ENCODE measurements around the gene EMX1.

EMX1 gene

DNA sequence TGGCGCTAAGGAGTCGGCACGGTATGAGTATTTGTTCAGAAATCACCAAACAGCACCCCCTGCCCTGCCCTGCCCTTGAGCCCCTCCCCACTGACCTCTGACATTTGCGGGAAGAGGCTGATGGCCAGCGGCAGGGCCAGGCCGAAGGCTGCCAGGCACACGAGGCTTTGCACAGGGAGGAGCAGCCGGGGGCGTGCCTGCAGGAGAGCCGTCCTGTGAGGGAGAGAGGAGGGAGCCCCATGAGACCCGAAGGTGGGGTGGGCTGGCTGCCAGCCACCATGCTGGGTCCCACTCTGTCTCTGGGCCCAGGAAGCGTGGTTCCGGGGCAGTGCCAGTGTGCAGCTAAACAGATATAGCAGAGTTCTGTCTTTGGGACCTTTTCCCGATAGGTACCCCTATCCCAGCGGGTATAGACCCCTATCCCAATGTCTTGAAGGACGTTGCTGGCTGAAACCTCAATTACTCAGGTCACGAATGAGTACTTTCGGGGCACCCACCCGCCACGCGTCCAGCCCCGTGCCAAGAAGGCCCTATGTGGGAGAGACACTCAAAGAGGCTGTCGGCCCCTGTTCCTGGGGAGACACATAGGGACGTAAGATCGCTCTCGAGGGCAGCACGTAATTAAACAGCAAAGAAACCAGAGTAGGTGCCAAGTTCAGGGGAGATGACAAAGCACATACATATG lies 43.9 kb downstream of the EMX1 start:
- no peak for DNase-seq

DNA sequence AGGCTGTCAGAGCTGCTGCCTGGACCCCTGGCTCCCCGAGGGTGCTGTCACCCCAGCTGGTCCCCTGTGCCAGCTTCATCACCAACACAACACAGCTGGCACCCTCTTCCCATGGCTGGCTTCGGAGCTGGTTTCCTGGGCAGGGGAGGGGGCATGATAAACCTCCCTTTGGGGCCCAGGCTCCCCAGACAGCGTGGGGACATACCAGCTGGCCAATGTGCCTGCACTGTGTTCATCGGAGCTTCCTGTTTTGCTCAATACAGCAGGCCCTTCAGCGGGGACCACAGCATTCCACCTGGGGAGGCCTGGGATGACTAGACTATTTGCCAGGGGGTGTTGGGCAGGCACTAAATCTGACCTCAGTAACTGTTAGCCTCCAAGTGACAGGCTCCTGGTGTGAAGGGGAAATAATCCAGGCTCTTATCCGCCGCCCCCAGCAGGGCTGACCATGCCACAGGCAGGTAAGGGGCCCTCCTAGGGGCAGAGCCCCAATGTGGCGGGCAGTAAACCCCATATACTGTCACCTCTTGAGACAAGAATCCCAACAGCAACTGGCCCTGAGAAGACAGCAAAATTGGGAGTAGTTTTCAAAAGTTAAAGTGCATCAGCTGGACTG lies 44.6 kb downstream of the EMX1 start:
- DNase-seq: no peak

DNA sequence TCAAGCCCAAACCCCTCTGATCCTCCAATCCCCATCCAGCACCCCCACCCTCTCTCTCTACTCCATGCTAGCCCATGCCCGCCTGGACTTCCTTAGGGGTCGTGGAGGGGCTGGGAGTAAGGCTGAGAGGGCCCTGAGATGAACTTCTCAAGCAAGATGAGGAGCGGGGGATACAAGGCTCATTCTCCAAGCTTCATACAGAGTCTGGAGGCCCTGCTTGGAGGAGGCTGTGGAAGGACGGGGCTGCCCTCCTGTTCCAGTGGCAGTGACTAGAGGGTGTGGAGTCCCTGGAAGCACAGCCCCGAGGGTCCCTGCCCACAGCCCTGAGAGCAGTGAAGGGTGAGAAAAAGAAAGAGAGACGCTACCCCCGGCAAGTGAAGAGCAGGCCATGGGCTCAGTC lies 45.6 kb downstream of the EMX1 start:
- no peak for DNase-seq

DNA sequence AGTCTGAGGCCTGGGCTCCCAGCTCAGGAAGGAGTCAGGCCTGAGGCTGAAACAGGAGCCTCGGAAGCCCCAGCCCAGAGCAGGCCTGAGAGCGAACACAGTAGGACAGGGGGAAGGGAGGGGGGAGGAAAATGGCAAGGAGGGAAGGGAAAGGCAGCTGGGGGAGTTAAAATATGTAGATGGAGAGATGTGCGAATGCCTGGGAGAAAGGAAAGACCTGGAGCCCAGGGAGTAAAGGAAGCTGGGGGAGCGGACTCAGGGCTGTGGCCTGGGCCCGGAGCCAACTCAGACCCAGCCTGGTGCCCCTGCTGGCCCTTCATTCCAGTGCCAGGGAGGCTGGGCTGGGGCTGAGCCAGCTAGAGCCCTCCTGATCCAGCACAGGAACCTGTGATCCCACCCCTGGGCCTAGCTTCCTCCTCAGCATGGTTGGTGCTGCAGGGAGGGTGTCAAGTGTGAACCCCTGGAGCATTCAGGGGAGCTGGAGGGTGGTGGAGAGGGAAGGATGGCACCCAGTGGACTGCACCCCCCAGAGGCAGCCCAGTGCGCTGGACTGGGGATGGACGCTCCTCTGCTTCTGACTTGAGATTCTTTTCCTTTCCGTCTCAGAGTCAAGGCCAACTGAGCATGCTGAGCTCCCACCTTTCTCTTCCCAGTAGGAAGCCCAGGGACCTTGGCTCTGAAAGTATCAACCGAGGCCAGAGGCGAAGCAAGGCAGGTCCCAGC lies 46.3 kb downstream of the EMX1 start:
- DNase-seq: no peak

DNA sequence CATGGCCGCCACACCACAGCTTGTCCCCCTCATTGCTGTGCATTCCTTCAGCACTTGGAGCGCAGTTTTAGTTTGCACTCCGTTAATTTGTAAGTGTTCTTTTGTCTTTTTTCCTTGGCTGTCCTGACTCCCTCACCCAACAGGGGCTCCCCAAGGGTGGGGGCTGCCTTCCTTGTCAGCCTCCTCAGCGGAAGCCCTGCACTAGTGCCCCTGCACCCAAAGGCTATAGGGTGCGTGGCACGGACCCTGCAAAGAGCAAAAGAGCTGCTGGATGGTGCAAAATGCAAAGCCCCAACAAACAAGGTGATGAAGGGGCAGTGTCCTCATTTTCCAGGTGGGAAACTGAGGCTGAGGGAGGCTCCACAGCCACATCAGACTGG lies 46.8 kb downstream of the EMX1 start:
- DNase-seq: no peak

DNA sequence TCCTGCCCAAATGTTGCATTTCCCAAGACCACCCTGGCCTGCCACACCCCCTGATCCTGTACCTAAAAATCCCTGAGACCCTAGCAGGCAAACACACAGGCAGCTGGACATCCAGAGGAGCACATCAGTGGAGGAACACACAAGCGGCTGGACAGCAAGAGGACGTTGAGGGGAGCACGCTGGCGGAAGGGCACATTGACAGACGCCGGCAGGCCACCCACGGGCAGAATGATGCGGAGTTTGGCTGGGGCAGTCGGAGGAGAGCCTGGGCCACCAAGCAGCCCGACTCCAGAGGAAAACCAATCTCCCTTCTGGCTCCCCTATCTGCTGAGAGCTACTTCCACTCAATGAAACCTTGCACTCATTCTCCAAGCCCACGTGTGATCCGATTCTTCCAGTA lies 47.7 kb downstream of the EMX1 start:
- no peak for DNase-seq

DNA sequence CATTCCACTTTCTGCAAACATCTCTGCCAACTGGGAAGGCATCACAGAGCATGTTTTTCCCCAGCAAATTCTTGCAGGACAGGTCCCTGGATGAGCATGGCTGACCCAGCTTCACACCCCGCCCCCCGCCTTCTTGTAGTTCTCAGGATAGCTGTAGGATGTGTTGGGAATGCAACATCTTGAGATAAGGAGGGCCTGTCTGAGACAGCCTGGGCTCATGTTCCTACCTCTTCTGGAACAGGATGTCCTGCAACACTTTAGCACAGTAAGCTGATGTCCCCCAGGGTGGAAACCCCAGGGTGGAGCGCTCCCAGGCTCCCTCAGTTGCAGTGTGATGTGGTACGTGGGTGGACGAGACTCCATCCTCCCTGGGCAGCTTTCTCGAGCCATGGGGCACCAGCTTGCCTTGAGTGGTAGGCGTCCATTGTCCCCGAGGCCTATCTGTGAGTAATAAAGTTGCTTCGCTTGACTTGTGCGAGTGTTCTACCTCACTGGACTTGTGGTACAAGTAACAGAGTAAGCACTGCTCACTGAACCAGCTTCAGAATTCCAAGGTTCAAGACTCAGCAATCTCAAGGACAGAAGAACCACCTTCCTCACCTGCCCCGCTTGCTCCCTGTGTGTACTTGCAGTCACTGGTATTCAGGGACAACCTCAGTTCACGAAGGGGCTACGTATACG lies 48.6 kb downstream of the EMX1 start:
- DNase-seq: no peak

DNA sequence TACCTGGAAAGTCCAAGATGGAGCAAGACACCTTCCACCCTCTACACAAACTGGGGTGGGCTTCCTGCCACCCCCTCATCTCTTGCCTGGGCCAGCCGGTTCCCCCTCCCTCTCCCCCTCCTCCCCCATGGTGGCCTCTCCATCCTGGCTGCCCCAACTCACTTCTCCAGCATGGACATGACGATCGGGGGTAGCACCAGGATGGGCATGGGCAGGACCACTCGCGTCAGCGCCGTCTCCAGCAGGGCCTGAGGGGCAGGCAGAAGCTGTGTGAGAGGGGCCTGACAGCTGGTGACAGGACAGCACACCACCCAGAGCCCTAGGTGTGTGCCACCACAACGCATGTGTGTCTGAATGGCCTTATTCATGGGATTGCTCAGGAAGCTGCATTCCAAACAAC lies 51.0 kb downstream of the EMX1 start:
- DNase-seq: no peak

DNA sequence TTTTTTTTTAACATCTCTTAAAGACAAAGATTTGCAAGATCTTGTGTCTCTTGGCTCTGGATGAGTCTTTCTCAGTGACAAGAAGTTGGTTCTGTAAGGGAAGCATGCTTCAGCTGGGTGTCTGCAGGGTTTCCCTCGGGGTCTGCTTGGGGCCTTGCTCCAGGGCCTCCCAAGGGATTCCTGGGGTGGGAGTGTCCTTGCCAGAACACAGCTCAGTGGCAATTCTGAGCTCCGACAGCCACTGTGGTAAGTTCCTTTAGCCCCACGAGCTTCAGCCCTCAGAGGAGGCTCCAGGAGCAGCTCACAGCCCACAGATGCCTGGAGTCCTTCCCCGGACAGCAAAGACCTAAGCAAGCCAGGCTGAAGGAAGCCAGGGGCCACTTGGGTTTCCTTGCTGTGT lies 52.4 kb downstream of the EMX1 start:
- DNase-seq: no peak

DNA sequence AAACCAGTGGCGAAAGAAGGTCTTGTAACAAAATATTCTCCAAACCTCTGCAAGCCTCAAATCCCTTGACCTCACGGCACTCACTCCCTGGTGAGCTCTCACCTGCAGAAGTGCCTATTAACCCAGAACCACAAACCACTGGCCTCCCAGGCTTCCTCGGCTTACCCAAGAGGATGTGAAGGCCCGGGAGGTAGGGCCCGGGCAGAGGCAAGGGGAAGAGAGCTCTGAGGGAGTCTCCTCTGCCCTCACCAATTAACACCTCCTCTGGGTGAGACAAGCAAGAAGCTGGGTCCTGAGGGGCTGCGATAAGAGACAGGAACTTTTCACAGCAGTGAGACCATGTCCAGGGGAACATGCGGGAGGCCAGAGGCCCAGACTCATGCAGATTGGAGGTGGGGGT lies 53.7 kb downstream of the EMX1 start:
- DNase-seq: no peak

DNA sequence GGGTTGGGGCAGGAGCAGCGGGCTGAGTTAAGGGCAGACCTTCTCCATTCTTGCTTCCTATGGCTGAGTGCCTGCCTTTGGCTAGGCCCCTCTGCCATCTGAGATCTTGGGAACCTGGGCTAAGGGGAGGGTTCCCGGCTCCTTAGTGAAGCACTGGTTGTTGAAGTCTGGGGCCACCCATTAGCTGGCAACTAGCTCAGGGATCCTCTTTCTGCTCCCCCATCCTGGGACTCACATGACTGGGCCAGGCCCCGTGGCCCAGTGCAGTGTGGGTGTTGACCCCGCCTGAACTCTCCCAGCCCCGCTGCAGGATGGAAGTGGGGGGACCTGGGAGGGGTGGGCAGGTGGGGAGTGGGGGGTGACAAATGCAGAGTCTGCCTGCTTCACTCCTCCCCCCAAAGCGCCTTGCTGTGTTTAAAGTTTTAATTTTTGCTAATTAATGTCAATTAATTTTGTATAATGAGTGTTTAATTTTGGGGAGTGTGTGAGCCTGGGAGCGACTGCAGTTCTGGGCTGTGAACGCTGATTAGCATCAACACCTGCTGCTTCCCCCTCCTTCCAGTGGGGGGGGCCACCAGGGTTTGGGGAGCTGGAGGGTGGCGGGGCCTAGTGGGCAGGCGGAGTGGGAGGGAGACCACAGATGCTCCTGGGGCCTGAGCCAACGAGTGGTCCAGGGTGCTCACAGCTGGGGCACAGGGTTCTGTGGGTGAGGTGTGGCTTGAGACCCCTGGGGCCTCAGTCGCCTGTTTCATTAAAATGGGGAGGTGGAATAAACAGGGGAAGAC lies 55.2 kb downstream of the EMX1 start:
- no peak for DNase-seq

DNA sequence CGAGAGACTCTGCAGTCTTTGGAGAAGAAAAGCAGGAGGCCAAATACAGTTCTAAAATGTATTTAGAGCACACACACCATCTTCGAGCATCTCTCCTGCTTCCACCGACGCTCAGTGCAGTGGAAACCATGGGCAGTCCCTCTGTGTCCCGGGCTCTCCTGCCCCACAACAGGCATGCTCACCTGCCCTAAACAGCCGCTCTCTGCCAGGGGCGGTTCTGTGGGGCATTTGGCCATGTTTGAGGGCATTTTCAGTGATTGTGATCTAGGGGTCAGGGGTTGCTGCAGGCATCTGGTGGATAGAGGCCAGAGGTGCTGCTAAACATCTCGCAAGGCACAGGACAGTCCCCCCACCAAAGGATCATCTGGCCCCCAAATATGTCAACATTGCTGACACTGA lies 55.8 kb downstream of the EMX1 start:
- no peak for DNase-seq

DNA sequence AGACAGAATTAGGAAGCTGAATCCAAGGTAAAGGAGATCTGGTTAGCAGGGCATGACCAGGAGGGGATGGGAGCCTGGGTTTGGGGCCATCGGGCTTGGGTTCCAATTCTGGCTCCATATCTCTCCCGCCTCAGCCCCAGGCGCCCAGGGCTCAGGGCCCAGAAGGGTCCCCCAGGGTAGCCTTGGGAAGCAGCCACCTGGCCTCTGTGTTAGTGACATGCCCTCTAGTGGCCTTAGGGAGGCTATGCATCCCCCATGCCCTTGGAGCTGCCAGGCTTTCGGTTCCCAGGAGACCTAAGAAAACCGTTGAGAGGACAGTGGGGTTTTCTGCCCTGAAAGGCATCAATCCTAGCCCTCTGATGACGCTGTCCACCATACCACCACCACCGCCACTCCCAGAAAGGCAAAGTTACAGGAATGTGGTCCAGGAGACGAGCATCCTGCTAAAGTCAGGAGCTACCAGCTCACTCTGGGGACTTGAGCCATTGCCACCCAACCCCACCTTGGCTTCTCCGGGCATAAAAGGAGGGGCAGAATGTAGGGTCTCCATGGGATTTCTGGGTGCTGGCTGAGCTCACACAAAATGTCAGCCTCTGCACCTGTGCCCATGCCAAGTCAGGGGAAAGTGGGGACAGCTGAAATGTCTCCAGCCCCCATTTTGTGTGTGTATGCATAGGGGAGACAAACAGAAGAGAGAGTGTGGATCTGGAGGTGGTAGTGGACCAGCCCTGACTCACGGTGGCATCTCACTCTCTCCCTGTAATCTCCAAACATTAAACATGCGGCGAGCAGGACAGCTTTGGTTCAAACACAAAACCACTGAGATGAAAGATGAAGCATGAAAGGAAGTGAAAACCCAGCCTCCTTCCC lies 56.5 kb downstream of the EMX1 start:
- DNase-seq: peak; percentile 39

DNA sequence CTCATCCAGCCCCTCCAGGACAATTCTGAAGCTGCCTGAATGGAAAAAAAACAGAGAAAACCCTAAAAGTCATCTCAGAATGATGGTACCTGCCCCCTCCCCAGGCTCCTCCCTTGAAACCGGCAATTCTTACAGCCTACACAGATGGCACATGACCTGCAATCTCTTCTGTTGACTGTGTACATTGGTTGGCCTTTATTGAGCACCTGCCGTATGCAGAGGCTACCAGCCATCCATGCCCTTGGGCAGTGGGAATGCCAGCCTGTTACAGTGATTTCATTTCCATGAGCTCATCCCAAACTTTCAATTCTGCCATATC lies 57.1 kb downstream of the EMX1 start:
- no peak for DNase-seq

DNA sequence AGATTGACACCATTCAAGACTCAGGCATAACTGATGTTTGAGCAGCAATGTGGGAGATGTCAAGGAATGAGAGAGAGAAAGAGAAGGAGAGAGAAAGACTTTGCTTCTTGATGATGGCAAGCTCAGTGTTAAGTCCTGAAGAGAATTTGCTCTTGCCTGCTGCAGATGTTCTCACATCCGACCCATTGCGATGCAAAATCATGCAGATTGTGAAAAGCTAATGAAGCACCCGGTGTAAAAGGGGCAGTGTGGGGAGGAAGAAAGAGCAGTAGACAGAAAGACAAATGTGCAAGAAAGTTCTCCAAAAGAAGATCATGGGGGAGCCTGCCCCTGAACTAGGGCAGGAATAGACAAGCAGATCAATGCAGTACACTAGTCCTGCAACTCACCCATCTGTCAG lies 57.7 kb downstream of the EMX1 start:
- no peak for DNase-seq

DNA sequence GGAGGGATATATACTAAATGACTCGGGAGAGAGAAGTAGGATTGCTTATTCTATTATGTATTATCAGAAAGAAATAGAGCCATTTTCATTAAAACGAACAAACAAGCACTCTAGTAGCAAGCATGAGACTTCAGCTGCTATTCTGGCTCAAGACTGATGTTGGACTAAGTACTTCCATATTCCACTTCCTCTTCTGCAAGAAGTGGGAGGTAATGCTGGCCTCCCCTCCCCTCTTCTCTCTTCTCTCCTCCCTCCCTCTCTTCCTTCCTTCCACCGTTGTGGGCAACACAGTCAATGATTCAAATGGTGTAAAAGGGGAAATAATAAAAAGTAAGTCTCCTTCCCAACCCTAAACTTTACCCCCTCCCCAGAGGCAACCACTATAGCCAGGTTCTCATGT lies 62.6 kb downstream of the EMX1 start:
- no peak for DNase-seq

DNA sequence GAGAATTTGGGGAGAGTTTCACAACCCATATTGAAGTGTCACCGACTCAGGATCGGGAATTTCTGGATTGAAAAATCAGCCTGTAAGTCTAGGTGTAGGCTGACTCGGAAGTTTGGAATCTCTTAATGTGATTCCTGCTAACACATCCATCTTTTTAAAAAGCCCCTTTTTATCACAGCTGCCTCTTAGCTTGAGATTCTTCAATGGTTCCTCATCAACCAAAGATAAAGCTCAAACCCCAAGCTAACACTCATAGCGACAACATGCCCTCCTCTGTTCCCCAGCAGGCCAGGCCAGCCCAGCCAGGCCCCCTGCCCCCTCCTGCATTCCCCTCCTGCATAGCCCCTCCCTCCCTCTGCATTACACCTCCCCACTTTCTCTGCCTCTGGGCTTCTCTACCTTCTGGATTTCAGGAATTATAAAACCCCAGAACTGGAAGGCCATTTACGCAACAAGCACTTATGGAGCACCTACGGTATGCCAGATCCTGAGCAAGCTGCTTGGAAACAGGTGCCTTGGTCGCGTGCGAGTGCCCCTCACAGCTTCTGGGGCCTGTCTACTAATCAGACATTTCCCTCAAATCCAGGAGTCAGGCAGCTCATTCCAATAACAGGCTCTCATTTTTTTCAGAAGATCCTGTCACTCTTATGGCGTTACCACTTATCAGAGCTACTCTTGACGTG lies 63.4 kb downstream of the EMX1 start:
- DNase-seq: no peak

DNA sequence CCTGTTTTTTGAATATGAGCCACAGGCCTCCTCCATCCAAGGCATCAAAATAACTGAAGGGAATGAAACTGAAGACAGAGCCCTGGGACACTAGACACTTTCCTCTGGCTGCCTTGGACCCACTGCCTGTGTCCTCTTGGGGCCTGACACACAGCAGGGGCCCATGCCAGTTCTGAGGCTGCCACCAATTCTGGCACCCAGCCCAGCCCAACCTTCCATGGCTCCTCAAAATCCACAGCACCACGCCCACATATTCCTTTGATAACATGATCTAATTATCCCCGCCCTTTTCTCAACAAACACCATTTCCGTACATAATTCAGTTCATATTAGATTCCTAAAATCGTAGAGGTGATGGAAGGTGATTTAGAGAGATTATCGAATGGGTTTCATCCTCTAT lies 64.2 kb downstream of the EMX1 start:
- DNase-seq: no peak

DNA sequence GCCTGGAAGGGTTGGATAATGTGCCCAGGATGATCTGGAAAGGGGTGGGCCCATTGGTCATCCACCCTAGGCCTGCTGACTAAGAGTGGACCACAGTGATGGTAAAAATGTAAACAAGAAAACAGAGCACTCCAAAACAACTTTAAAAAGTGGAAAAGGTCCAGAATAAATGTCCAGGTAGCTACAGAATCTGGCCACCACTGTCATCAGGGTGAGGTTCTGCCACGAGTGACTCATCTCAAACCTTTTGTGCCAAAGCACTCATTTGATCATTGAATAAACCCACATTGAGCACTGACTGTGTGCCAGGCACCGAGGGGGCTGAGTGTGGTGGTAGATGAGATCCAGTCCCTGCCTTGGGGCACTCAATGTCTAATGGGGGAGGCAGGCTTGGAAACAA lies 64.9 kb downstream of the EMX1 start:
- DNase-seq: no peak

DNA sequence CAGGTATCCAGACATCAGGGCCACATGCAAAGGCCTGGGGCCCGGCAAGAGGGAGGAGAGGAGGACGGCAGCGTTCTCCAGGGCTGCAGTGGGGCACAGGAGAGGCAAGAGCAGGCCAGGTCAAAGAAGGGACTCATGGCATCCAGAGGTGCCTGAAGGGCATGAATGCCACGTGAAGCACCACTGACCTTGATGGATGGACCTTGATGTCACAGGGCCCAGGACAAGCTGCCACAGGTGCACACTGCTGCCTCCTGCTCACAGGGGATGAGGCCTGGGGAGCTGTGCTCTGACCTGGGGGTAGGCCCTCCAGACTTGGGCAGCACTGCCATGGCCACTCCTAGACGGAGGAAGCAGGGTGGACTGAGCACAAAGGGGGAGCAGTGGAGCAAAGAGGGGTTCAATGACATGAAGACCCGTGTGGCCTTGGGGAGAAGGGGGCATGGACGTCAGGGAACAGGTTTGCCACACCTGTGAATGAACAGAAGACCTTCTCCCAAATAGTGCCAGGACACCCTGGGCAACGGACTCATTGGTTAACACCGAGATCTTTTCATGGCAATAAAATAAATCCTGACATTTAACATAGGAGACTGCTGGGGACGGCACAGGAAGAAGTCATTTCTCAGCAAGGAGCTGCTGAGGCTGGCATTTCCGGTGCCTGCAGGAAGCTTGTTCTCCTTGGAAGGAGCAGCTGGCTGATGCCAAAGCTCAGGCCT lies 65.6 kb downstream of the EMX1 start:
- DNase-seq: no peak
